Keratinocyte (primary cell): ENCODE results near the gene TMTC2. TPM values are rescaled to one million over a fixed set of nuclear protein-coding genes. Genes with fewer than 3 reads are reported as not detected.

ENCODE experiments used
- DNase-seq: peaks from one replicate; pipeline ENCODE4 v3.0.0-alpha.2; 2011; ENCODE audit warnings: low read depth, missing footprints, low spot score
- FAIRE-seq: peaks from 2 replicates; lab custom pipeline; 2011; peaks lifted over from hg19 to GRCh38; lab: Jason Lieb, UNC
- H2AFZ ChIP-seq: 2 replicates; pipeline ENCODE4 v1.6.0; 2012; ENCODE audit warnings: low read length, control low read depth, inconsistent platforms; ENCODE audit not compliant: control insufficient read depth
- H3K27ac ChIP-seq: 2 replicates; pipeline ENCODE4 v1.5.1; 2011; ENCODE audit warnings: low read length; ENCODE audit not compliant: control insufficient read depth, insufficient read depth
- H3K27me3 ChIP-seq: 3 replicates; pipeline ENCODE4 v1.6.0; 2011; ENCODE audit warnings: low read length; ENCODE audit not compliant: control insufficient read depth, insufficient read depth; ENCODE audit errors: extremely low read depth
- H3K36me3 ChIP-seq, 2 experiments: 2 replicates in 1 of 2; 3 replicates in 1 of 2; pipeline ENCODE4 v1.5.1; 2011; ENCODE audit warnings: low read length in 2 of 2, mild to moderate bottlenecking in 1 of 2; ENCODE audit not compliant: control insufficient read depth in 2 of 2, insufficient read depth in 2 of 2; ENCODE audit errors: extremely low read depth in 1 of 2
- H3K4me1 ChIP-seq: 3 replicates; pipeline ENCODE4 v1.5.1; 2011; ENCODE audit warnings: low read length; ENCODE audit not compliant: control insufficient read depth, insufficient read depth; ENCODE audit errors: extremely low read depth
- H3K4me2 ChIP-seq: 3 replicates; pipeline ENCODE4 v1.6.0; 2011; ENCODE audit warnings: low read depth, low read length; ENCODE audit not compliant: control insufficient read depth, insufficient read depth; ENCODE audit errors: extremely low read depth
- H3K4me3 ChIP-seq, 3 experiments: fragments of 200-600 bp in 1 of 3; sonication (generic) in 1 of 3; 2 replicates in 2 of 3; 3 replicates in 1 of 3; pipeline ENCODE4 v1.5.1; 2011 to 2016; ENCODE audit warnings: low read length in 3 of 3, mild to moderate bottlenecking in 3 of 3, control low read depth in 2 of 3, inconsistent platforms in 1 of 3, low read depth in 1 of 3, mixed read lengths in 1 of 3, mixed run types in 1 of 3, moderate library complexity in 1 of 3; ENCODE audit not compliant: control insufficient read depth in 2 of 3, insufficient read depth in 2 of 3; ENCODE audit errors: extremely low read depth in 1 of 3
- H3K79me2 ChIP-seq: 2 replicates; pipeline ENCODE4 v1.6.0; 2012; ENCODE audit warnings: low read length; ENCODE audit not compliant: control insufficient read depth, insufficient read depth
- H3K9ac ChIP-seq: 3 replicates; pipeline ENCODE4 v1.6.0; 2011; ENCODE audit warnings: low read length; ENCODE audit not compliant: control insufficient read depth, insufficient read depth; ENCODE audit errors: extremely low read depth
- H3K9me1 ChIP-seq: 3 replicates; pipeline ENCODE4 v1.6.0; 2011; ENCODE audit warnings: low read length; ENCODE audit not compliant: control insufficient read depth, insufficient read depth; ENCODE audit errors: extremely low read depth
- H3K9me3 ChIP-seq: 2 replicates; pipeline ENCODE4 v1.5.1; 2012; ENCODE audit warnings: low read depth, low read length; ENCODE audit not compliant: control insufficient read depth
- H4K20me1 ChIP-seq: 3 replicates; pipeline ENCODE4 v1.6.0; 2011; ENCODE audit warnings: low read length; ENCODE audit not compliant: control insufficient read depth, insufficient read depth; ENCODE audit errors: extremely low read depth
- CTCF ChIP-seq, 3 experiments: IDR thresholded peaks in 1 of 3; conservative IDR thresholded peaks in 1 of 3; optimal IDR thresholded peaks in 1 of 3; 2 replicates in 2 of 3; 3 replicates in 1 of 3; pipeline versions ENCODE3 to v1.5.1; 2011; ENCODE audit warnings: low read length in 3 of 3, mild to moderate bottlenecking in 3 of 3, moderate library complexity in 2 of 3, control low read depth in 1 of 3, inconsistent platforms in 1 of 3; ENCODE audit not compliant: insufficient read depth in 2 of 3; ENCODE audit errors: extremely low read depth in 1 of 3
- EZH2 ChIP-seq: IDR thresholded peaks from one replicate; pipeline ENCODE4 v1.6.1; 2012; ENCODE audit warnings: inconsistent platforms, mild to moderate bottlenecking, low read length, moderate library complexity
- dilution Hi-C: fragments of 300-500 bp; cut with MboI; formaldehyde crosslinking; loops from one replicate; pipeline ENCODE4 v1.7.0; 2020; ENCODE audit warnings: low sequenced_read_pairs; ENCODE audit not compliant: extremely low pct_ligation_motif_present
- polyA plus RNA-seq, 5 experiments: library from polyadenylated mRNA; depleted of rRNA in 3 of 5; stranded (reverse) in 3 of 5; stranded (forward) in 1 of 5; unstranded in 1 of 5; fragments of >200 nt; gene quantifications; 1 replicate in 1 of 5; 2 replicates in 3 of 5; 3 replicates in 1 of 5; pipeline versions ENCODE4 v1.2.1 to v1.2.3, GENCODE V29; 2011 to 2012; ENCODE audit warnings: missing spikeins in 2 of 5, low read depth in 1 of 5, low replicate concordance in 1 of 5

Gene TMTC2
- polyA plus RNA-seq, 1 donor (not counting 4 experiments of a cell fraction or from before 2014, with no cell fraction given): 3.8 TPM

DNA sequence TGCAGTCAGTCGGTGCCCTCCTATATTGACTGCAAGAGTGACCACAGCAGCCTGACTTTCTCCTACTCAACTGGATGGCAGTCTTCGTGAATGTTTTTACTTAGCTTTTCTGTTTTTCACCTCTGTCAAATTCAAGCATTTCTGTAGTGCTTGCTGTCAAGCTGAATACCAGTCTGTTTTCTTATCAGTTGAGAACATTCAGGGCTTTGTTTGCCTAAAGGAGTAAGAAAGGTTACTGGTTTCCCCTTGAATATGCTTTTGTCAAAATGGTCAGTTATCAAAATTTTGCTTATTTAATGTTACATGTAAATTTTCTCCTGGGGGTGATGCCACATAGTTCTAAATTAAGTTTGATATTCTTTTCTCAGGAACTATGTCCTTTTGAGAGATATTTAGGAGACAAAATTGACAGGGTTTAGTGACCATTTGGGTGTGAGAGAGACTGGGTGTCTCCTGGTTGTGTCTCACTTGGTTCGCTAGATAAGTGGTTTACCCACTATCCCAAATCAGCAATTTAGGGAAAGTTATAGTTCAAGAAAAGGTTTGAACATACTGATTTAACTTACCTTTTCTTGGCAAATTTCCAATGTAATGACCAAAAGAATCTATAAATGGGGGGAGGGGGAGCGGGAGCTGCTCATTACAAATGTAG lies 366.3 kb downstream of the TMTC2 start:
- H3K36me3 ChIP-seq: no peaks in the 10 kb centered on the region
- TF ChIP-seq EZH2 (no peak), CTCF (optimal IDR thresholded peaks at IDR 0.05 in 1 of 3, IDR thresholded peaks at IDR 0.05 in 1 of 3, conservative IDR thresholded peaks at IDR 0.05 in 1 of 3; ENCODE audit: extremely low read depth in 1 of 3, insufficient read depth in 2 of 3, low read length in 3 of 3) (no peak)
- DNase-seq (no peak), FAIRE-seq (no peak)
- no peak overlapping the region for H3K4me2 ChIP-seq
- no peak overlapping the region for H3K9ac ChIP-seq
- no peaks in the 10 kb centered on the region for H4K20me1 ChIP-seq
- H3K27me3 ChIP-seq: no peaks in the 10 kb centered on the region
- H3K9me1 ChIP-seq: no peaks in the 10 kb centered on the region
- H3K79me2 ChIP-seq: no peaks in the 10 kb centered on the region
- dilution Hi-C loops: no loop called here
- H3K9me3 ChIP-seq: no peaks in the 10 kb centered on the region
- no peak overlapping the region for H2AFZ ChIP-seq
- no peaks in the 10 kb centered on the region for H3K4me1 ChIP-seq
- no peak overlapping the region for H3K27ac ChIP-seq
- H3K4me3 ChIP-seq: no peak overlapping the region

GRCh38 chr12:83057436-83057835 lies 370.7 kb downstream of the TMTC2 start:
- TF ChIP-seq CTCF (optimal IDR thresholded peaks at IDR 0.05 in 1 of 3, IDR thresholded peaks at IDR 0.05 in 1 of 3, conservative IDR thresholded peaks at IDR 0.05 in 1 of 3; ENCODE audit: extremely low read depth in 1 of 3, insufficient read depth in 2 of 3, low read length in 3 of 3) (no peak), EZH2 (no peak)
- Histone ChIP-seq H3K4me3 (no peak overlapping the region), H3K9me1 (no peaks in the 10 kb centered on the region), H3K9me3 (no peaks in the 10 kb centered on the region), H3K79me2 (no peaks in the 10 kb centered on the region), H3K9ac (no peak overlapping the region), H3K4me1 (no peaks in the 10 kb centered on the region), H2AFZ (no peak overlapping the region), H3K4me2 (no peak overlapping the region), H4K20me1 (no peaks in the 10 kb centered on the region), H3K27ac (no peak overlapping the region), H3K36me3 (no peaks in the 10 kb centered on the region), H3K27me3 (no peaks in the 10 kb centered on the region)
- FAIRE-seq (no peak), DNase-seq (no peak)
- dilution Hi-C loops: no loop called here
